ENCODE data around the gene PTMS.

The PTMS gene

GRCh38 chr12:6786416-6787094 is 20.4 kb downstream of the PTMS start:
- no peak overlapping the region for H2BK12ac ChIP-seq (ENCODE audit: low read length)
- H3K4me2 ChIP-seq (ENCODE audit: insufficient read depth, low read length, poor library complexity, severe bottlenecking), result peak overlapping the region; percentile 19
- WGBS, 2 donors (ENCODE audit: extremely low coverage in 2 of 2, insufficient read length in 2 of 2, insufficient replicate concordance in 1 of 2), result no CpG with 5 or more reads among the region's 9 CpGs
- H2AK5ac ChIP-seq (ENCODE audit: low read depth, low read length), result no peak overlapping the region
- H3K79me1 ChIP-seq (ENCODE audit: low read depth, low read length), result no peaks in the 10 kb centered on the region
- no peak overlapping the region for H3K4ac ChIP-seq (ENCODE audit: low read length)
- H3K36me3 ChIP-seq (replicated peaks in 1 of 2; ENCODE audit: control insufficient read depth in 2 of 2, insufficient read depth in 2 of 2, low read length in 2 of 2), result no peaks in the 10 kb centered on the region
- H2AFZ ChIP-seq (ENCODE audit: low read length), result peak overlapping the region; percentile 55
- H3K27me3 ChIP-seq (ENCODE audit: control insufficient read depth in 3 of 3, insufficient read depth in 3 of 3, low read depth in 1 of 3, low read length in 3 of 3), result no peaks in the 10 kb centered on the region
- no peak overlapping the region for H3K4me3 ChIP-seq (ENCODE audit: low read length in 2 of 2)
- H3K18ac ChIP-seq (ENCODE audit: low read length), result no peak overlapping the region
- H2BK5ac ChIP-seq (ENCODE audit: low read length), result no peak overlapping the region
- H3K9ac ChIP-seq (ENCODE audit: low read depth, low read length, poor library complexity), result no peak overlapping the region
- H3K14ac ChIP-seq (ENCODE audit: low read length), result no peak overlapping the region
- no peak overlapping the region for H2BK120ac ChIP-seq (ENCODE audit: low read depth, low read length)
- no peak overlapping the region for H4K91ac ChIP-seq (ENCODE audit: low read depth, low read length, poor library complexity)
- no peak overlapping the region for H3K23ac ChIP-seq (ENCODE audit: low read depth, low read length, poor library complexity)
- H3K27ac ChIP-seq (replicated peaks; ENCODE audit: low read length), result no peak overlapping the region
- H2BK15ac ChIP-seq (ENCODE audit: low read length), result no peak overlapping the region
- H3K9me3 ChIP-seq (replicated peaks in 1 of 2; ENCODE audit: control insufficient read depth in 2 of 2, insufficient read depth in 1 of 2, low read depth in 1 of 2, low read length in 2 of 2), result no peaks in the 10 kb centered on the region
- DNase-seq (ENCODE audit: low spot score), result no peak
- no peak overlapping the region for H4K8ac ChIP-seq (ENCODE audit: low read depth, low read length)
- peaks cover 9 to 18% of the 10 kb centered on the region in 2 donors for H3K4me1 ChIP-seq (ENCODE audit: control insufficient read depth in 2 of 2, insufficient read depth in 1 of 2, low read depth in 1 of 2, low read length in 2 of 2)

- H3K36me3 ChIP-seq (replicated peaks in 1 of 2; ENCODE audit: control insufficient read depth in 2 of 2, insufficient read depth in 2 of 2, low read length in 2 of 2), result no peaks in the 10 kb centered on the region
- no peak overlapping the region for H2BK12ac ChIP-seq (ENCODE audit: low read length)
- no peak overlapping the region for H3K23ac ChIP-seq (ENCODE audit: low read depth, low read length, poor library complexity)
- H4K91ac ChIP-seq (ENCODE audit: low read depth, low read length, poor library complexity), result no peak overlapping the region
- peak overlapping the region; percentile 55 for H2AFZ ChIP-seq (ENCODE audit: low read length)
- WGBS, 2 donors (ENCODE audit: extremely low coverage in 2 of 2, insufficient read length in 2 of 2, insufficient replicate concordance in 1 of 2), result no CpG with 5 or more reads among the region's 5 CpGs
- no peak overlapping the region for H2BK5ac ChIP-seq (ENCODE audit: low read length)
- H2BK120ac ChIP-seq (ENCODE audit: low read depth, low read length), result no peak overlapping the region
- no peaks in the 10 kb centered on the region for H3K79me1 ChIP-seq (ENCODE audit: low read depth, low read length)
- no peak overlapping the region for H4K8ac ChIP-seq (ENCODE audit: low read depth, low read length)
- DNase-seq (ENCODE audit: low spot score), result no peak
- H3K4me1 ChIP-seq (ENCODE audit: control insufficient read depth in 2 of 2, insufficient read depth in 1 of 2, low read depth in 1 of 2, low read length in 2 of 2), result peaks cover 14 to 21% of the 10 kb centered on the region in 2 donors
- no peak overlapping the region for H3K4me2 ChIP-seq (ENCODE audit: insufficient read depth, low read length, poor library complexity, severe bottlenecking)
- no peak overlapping the region for H3K4ac ChIP-seq (ENCODE audit: low read length)
- H3K9ac ChIP-seq (ENCODE audit: low read depth, low read length, poor library complexity), result no peak overlapping the region
- H3K9me3 ChIP-seq (replicated peaks in 1 of 2; ENCODE audit: control insufficient read depth in 2 of 2, insufficient read depth in 1 of 2, low read depth in 1 of 2, low read length in 2 of 2), result no peaks in the 10 kb centered on the region
- no peak overlapping the region for H3K14ac ChIP-seq (ENCODE audit: low read length)
- no peak overlapping the region for H3K4me3 ChIP-seq (ENCODE audit: low read length in 2 of 2)
- no peak overlapping the region for H3K27ac ChIP-seq (replicated peaks; ENCODE audit: low read length)
- H2BK15ac ChIP-seq (ENCODE audit: low read length), result no peak overlapping the region
- no peak overlapping the region for H2AK5ac ChIP-seq (ENCODE audit: low read depth, low read length)
- H3K27me3 ChIP-seq (ENCODE audit: control insufficient read depth in 3 of 3, insufficient read depth in 3 of 3, low read depth in 1 of 3, low read length in 3 of 3), result no peaks in the 10 kb centered on the region
- no peak overlapping the region for H3K18ac ChIP-seq (ENCODE audit: low read length)
Observed at GRCh38 chr12:6787309-6787708, 21.1 kb downstream of the PTMS start.

GRCh38 chr12:6788972-6789924 is 23.1 kb downstream of the PTMS start, which contains the start of gene CD4:
Gene CD4 (plus strand): TSS chr12:6789528. CDS start chr12:6800139, 10,611 bp downstream.
- no peak for DNase-seq (ENCODE audit: low spot score)
- H2BK5ac ChIP-seq (ENCODE audit: low read length), result no peak within 1 kb of the TSS
- H3K27ac ChIP-seq (replicated peaks; ENCODE audit: low read length), result no peak within 1 kb of the TSS
- H3K18ac ChIP-seq (ENCODE audit: low read length), result peak within 1 kb of the TSS; percentile 72
- H3K27me3 ChIP-seq (ENCODE audit: control insufficient read depth in 3 of 3, insufficient read depth in 3 of 3, low read depth in 1 of 3, low read length in 3 of 3), result no peaks in the 10 kb centered on the region
- H3K9me3 ChIP-seq (replicated peaks in 1 of 2; ENCODE audit: control insufficient read depth in 2 of 2, insufficient read depth in 1 of 2, low read depth in 1 of 2, low read length in 2 of 2), result no peaks in the 10 kb centered on the region
- no peak within 1 kb of the TSS for H4K8ac ChIP-seq (ENCODE audit: low read depth, low read length)
- H2BK15ac ChIP-seq (ENCODE audit: low read length), result peak within 1 kb of the TSS; percentile 53
- H2BK120ac ChIP-seq (ENCODE audit: low read depth, low read length), result no peak within 1 kb of the TSS
- peak within 1 kb of the TSS; percentile 11 for H3K14ac ChIP-seq (ENCODE audit: low read length)
- H3K36me3 ChIP-seq (replicated peaks in 1 of 2; ENCODE audit: control insufficient read depth in 2 of 2, insufficient read depth in 2 of 2, low read length in 2 of 2), result no peaks in the 10 kb centered on the region
- H3K4me2 ChIP-seq (ENCODE audit: insufficient read depth, low read length, poor library complexity, severe bottlenecking), result no peak within 1 kb of the TSS
- H3K79me1 ChIP-seq (ENCODE audit: low read depth, low read length), result no peaks in the 10 kb centered on the region
- peak within 1 kb of the TSS; percentile 24 for H2AK5ac ChIP-seq (ENCODE audit: low read depth, low read length)
- no peak within 1 kb of the TSS for H3K23ac ChIP-seq (ENCODE audit: low read depth, low read length, poor library complexity)
- no peak within 1 kb of the TSS for H4K91ac ChIP-seq (ENCODE audit: low read depth, low read length, poor library complexity)
- H2AFZ ChIP-seq (ENCODE audit: low read length), result peak within 1 kb of the TSS; percentile 85
- H2BK12ac ChIP-seq (ENCODE audit: low read length), result peak within 1 kb of the TSS; percentile 47
- H3K4ac ChIP-seq (ENCODE audit: low read length), result no peak within 1 kb of the TSS
- peak within 1 kb of the TSS in 1 of 2 donors; percentile 51 for H3K4me3 ChIP-seq (ENCODE audit: low read length in 2 of 2)
- WGBS, 2 donors (ENCODE audit: extremely low coverage in 2 of 2, insufficient read length in 2 of 2, insufficient replicate concordance in 1 of 2), result no CpG with 5 or more reads among the region's 18 CpGs
- H3K4me1 ChIP-seq (ENCODE audit: control insufficient read depth in 2 of 2, insufficient read depth in 1 of 2, low read depth in 1 of 2, low read length in 2 of 2), result peaks cover 21 to 30% of the 10 kb centered on the region in 2 donors
- H3K9ac ChIP-seq (ENCODE audit: low read depth, low read length, poor library complexity), result no peak within 1 kb of the TSS

All from neuronal stem cell (in vitro differentiated cells).